Upper lobe of left lung (tissue), 4 donors: Measurements from ENCODE around the gene LRRC3C.

Source experiments
- POLR2AphosphoS5 ChIP-seq, 2 donors: sonication (generic); formaldehyde crosslinking; IDR thresholded peaks; one replicate each; pipeline ENCODE4 v1.5.1; 2017; ENCODE audit warnings: antibody characterized with exemption in 2 of 2
- TF ChIP-seq, protein P1 (sequence below), 6 experiments: fragments of 450-650 bp in 4 of 6; fragments of 200-600 bp in 2 of 6; sonication (generic) in 2 of 6; IDR thresholded peaks; one replicate each; pipeline ENCODE4 v1.5.1; 2016 to 2019; ENCODE audit warnings: antibody characterized with exemption in 6 of 6

- TF ChIP-seq POLR2AphosphoS5 (IDR thresholded peaks at IDR 0.05): no peak
- TF ChIP-seq, protein P1, sequence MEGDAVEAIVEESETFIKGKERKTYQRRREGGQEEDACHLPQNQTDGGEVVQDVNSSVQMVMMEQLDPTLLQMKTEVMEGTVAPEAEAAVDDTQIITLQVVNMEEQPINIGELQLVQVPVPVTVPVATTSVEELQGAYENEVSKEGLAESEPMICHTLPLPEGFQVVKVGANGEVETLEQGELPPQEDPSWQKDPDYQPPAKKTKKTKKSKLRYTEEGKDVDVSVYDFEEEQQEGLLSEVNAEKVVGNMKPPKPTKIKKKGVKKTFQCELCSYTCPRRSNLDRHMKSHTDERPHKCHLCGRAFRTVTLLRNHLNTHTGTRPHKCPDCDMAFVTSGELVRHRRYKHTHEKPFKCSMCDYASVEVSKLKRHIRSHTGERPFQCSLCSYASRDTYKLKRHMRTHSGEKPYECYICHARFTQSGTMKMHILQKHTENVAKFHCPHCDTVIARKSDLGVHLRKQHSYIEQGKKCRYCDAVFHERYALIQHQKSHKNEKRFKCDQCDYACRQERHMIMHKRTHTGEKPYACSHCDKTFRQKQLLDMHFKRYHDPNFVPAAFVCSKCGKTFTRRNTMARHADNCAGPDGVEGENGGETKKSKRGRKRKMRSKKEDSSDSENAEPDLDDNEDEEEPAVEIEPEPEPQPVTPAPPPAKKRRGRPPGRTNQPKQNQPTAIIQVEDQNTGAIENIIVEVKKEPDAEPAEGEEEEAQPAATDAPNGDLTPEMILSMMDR (IDR thresholded peaks at IDR 0.05): no peak
Observed at GRCh38 chr17:39887078-39887477, 40.5 kb upstream of the LRRC3C start.
